Measurements from ENCODE around the gene PHF19.

PHF19 gene

DNA sequence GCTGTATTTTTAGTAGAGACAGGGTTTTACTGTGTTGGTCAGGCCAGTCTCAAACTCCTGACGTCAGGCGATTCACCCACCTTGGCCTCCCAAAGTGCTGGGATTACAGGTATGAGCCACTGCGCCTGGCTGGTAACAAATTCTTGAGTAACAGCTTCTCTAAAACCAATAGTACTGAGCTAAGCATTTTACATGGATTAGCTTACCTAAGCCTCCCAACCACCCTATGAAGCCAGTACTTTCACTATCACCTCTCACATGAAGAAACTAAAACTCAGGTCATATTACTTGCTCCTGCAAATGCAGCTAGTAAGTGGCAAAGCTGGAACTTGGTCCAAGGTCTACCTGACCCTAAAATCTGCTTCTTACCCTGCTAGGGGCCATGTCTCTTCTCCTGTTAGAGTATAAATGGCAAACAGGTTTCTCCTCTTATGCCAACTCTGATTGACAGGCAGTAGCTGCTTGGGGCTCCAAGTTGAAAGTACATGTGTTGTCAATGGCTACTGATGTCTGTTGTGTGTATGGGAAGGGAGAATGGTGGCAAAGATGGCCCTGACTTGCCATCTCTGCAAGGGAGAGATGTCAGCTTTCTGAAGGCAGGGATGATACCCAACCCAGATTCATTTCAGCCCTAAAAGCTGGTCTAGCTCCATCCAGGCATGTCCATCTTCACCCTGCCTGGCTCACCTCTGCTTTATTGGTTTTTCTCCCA, 4.0 kb downstream of the PHF19 start:
- no peak for DNase-seq

DNA sequence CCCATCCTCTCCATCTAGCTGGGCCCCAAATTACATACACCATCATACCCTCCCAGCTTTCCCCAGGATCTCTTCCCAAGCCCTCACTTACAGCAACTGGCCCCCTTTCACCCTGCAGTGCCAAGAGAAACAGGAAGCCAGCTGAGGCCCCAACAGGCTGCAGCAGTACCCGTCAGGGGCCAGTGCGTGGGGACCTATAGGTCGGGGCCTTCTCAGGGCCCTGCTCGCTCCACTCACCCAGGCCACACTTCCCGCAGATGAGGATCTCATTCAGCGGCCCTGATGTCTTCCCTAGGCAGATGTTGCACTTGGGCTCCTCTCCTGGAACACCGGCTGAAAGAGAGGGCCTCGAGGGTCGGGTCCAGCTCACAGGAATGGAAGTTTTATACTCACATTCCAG, 6.8 kb downstream of the PHF19 start:
- DNase-seq, result no peak

DNA sequence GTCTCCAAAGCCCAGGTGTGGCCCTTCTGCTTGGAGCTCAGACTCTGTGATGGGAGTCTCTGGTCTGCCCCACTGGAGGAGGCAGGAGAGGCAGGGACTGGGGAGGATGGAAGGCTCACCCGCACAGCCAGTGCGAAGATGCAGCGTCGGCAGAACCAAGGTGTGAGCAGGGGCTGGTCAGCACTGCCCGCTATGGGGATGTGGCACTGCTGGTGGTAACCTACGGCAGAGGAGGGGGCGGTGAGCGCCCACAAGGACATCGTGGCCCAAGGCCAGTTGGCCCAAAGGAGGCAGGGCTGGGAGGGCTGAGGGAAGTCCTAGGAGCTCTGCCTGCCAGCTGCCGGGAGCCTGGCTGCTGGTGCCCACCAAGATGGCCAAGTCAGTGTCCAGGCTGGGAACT, 7.3 kb downstream of the PHF19 start:
- no peak for DNase-seq

DNA sequence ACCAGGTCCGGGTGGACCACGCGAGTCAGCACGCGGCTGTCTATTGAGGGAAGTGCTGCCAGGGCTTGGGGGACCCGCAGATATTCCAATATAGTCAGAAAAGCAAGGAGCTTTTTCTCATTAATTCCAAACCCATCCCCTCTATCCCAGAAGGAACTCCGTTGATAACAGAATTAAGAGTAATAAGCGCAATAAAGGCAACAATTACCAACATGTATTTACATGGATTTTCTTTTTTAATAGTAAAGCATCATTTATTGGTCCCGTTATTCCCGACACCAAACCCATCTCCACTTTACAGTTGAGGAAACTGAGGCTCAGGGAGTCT, 7.7 kb downstream of the PHF19 start:
- DNase-seq, result no peak

DNA sequence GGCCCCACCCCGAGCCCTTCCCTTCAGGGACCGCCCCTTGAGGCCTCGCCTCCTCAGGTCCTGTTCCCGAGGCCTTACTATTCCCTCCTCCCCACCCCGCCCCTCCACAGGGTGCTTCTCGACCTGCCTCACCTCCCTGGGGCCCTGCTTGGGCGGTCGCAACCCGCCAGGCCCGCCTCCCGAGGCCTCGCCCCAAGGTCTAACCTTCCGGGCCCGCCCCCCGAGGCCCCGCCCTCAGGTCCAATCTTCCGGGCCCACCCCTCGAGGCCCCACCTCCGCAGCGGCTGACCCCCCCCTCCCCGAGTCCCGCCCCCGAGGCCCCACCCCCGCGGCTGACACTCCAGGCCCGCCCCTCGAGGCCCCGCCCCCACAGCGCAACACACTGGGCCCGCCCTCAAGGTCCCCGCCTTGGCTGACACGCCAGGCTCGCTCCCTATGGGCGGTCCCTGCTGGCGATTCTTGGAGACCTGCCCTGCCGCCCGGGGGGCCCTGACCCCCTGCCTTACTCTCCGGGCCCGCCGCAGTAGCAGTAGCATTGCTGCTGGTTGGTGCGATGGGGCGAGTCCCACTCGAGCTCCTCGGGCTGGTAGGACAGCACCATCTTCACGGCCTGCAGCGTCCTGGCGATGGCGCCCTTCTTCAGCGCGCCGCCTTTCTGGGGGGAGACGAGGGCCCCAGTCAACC, 8.2 kb downstream of the PHF19 start:
- DNase-seq, result peak; percentile 97 to 98

DNA sequence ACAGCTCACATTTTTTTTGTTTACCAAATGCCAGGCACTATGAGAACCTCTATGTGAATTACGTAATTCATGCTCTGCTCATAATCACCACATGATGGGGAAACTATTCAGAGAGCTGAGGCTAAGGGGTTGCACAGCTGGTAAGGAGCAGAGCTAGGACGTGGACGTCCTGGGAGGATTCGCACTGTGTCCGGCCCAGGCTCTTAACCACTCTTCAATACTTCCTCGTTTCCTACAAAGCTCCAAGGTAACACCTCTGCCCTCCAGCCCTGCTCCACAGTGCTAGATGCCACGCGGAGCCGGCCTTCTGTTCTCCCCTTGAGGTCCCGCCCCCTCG, 8.7 kb downstream of the PHF19 start:
- no peak for DNase-seq

DNA sequence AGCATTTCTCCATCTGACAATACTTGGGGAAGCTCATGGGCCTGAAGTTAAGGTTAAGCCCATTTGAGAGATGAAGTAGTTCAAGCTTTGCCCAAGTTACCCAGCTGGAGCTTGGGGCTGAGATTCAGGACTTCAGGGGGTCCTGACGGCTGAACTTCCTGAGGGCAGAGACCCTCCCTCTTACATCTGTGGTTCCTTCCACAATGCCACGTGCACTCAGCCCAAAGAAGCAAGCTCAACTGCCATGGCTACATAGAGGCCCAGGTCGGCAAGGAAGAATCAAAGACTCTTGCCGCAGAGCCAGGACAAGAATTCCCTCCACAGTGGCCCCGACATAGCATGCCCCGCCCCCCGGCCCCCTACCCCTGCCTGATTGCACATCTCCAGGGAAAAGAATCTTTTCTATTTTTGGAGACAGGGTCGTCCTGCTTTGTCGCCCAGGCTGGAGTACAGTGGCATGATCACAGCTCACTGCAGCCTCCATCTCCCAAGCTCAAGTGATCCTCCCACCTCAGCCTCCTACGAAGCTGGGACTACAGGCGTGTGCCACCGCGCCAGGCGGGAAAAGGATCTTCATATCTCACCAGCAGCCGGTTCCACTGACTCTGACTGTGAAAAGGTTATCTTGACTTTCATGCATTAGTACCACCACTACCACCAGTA, 9.2 kb downstream of the PHF19 start:
- DNase-seq, result no peak

DNA sequence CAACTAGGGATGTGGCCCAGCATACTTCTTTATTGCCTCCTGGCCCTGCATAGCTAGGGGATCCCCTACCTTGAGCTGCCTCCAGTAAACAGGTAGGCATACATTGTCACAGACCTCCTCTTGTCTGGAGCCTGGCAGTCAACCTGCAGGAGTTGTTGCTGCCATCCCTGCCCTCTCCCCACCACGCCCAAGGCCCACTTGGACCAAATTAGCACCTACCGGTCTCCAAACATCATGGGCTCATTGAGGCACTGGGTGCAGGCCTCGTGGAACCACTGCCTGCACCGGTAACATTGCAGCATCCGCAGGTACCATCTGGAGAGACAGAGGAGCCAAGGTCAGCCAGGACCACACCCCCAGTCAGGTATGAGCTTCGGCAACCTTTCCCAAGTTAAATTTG, 10.3 kb downstream of the PHF19 start:
- DNase-seq, result no peak

DNA sequence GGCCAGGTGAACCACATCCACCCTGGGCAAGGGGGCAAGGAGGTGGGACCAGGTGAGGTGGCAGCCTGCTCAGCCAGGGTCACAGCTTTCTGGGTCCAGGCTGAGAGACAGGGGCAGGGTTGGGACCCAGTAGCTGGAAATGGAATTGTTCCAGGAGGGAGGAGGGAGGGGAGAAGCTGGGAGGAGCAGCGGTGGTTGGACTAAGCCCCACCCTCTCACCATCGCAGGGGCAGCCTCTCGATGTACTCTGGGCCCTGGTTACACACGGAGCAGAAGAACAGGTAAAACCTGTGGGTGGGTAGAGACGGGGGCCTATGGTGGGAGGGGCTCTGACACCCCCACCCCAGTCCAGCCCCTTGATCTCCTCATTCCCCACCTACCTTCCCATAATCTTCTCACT, 11.2 kb downstream of the PHF19 start:
- no peak for DNase-seq

DNA sequence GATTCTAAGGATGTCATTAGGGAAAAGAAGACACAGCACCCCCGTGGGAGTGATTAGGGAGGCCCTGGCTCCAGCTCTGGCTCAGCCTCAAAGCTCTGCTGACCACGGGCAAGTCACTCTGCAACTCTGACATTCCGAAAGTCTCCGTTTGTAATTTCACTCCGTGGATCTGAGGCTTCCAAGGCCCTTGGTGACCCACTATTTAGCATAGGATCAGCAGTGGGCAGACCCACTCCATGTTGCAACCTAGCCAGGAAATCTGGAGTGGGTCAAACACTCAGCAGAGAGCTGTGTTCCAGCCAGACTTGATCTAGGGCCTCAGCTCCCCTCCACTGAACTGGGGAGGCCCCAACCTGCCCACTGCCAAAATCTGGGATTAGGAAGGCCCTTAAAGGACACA, 11.8 kb downstream of the PHF19 start:
- no peak for DNase-seq

DNA sequence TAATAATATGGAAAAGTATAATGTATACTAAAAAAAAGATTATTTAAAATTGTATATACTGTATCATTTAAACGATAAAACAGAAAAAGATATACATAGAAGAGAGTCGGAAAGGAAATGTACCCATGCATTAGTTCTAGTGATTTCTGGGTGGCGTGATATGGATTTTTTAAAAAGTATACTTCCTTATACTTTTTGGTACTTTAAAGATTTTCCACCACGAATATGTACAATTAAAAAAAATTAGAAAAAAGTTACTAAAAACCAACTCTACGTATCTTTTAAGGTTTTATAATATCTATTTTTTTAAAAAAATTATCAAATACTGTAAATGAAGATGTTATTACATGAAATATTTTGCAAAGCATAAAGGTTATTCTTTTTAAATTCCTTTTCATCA, 12.3 kb downstream of the PHF19 start:
- no peak for DNase-seq

DNA sequence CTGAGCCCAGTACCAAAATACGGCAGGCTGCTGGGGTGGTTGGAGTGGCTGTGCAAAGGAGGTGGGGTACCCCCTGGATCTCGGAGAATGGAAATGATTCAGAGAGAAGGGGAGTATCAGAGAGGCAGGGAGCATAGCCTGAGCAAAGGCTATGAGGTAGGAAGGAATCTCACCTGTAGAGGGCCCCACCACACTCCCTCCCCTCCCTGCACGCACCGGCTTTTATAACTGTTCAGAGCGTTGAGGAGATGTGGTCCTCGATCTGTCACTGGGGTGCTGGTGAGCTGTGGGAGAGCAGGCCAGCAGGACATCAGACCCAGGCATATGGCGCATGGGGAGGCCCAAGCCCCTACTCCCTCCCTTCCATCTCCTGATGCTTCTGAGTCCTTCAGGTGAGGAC, 13.2 kb downstream of the PHF19 start:
- no peak for DNase-seq

DNA sequence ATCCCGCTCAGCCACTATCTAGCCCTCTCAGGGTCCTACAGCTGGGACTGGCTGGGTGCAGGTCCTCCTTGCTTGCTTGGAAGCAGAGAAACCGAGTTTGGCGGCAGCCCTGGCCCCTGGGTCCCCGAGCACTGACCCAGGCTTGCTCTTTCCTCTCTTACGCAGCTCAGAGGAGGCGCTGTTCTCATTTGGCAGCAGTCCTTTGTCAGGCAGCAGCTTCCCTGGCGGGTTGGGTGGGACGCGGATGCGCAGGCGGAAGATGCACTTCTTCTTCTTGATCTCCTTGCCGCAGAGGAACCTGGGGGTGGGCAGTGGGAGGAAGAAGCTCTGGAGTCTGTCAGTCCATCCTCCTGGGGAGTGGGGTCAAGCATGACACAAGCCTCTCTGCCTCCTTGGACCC, 14.5 kb downstream of the PHF19 start:
- no peak for DNase-seq

DNA sequence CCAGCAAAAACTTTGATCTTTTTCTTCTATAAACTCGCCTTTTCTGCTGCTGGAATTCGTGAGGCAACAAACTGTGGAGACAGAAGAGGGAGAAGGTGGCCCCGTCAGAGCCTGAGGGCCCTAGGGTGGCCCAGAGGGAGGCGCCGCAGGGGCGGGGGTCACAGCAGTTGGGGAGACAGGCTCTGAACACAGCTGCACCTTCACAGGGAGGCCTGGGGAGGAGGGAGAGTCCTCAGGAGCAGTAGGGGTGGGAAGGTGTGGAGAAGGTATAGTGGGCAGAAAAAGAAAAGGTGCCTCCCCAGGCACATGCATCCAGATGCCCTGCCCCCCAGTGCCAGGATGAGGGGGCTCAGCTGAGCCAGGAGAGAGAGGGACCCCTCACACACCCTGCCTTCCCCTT, 15.1 kb downstream of the PHF19 start:
- no peak for DNase-seq

DNA sequence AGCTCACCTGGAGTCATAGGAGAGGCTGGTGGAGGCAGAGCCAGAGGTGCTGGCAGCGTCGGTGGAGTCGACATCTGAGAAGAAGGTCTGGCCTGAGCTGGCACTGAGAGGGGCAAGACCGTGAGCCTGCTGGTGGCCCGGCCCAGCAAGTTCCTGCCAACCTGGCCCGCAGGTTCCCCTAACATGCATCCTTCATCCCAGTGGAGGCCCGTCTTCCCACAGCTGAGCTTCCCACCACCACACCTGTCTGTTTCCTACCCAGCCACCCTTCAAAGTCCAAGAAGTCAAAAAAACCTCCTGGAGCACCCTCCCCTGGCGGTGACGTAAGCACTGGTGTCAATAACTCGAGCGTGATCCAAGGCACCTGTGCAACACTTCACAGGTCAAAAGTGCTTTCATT, 16.9 kb downstream of the PHF19 start:
- DNase-seq, result no peak

DNA sequence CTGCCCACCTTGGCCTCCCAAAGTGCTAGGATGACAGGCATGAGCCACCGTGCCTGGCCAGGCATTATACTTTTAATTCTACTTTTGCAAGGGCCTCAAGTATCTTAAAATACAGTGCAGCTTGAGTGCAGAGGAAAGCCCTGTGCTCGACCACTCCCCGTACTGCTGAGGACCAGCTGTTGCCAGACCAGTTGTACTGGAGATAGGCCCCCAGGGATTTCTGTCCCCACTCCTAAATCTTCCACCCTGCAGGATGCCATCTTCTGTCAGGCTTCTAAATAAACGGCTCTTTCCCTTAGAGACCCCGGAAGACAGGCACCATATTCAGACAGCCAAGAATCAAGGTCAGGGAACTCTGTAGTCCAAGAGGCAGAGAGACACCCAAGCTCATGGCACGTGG, 17.6 kb downstream of the PHF19 start:
- no peak for DNase-seq

DNA sequence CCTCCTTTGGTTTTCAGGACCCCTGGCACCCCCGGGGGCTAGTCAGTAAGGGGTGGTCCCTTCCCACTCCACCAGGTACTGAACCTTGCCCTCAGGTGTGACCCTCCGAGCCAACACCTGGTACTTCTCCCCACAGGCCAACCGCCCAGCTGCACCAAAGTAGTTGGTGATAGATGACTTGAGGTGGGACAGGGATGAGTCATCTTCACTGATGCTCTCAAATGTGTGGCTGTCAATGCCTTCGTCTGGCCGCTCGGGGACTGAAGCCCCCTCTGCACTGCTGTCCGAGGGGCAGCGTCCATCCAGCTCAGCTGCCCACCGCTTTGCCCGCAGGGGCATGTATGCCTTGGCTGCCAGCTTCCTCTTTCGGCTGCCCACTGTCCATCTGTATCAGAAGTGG, 19.1 kb downstream of the PHF19 start:
- no peak for DNase-seq

DNA sequence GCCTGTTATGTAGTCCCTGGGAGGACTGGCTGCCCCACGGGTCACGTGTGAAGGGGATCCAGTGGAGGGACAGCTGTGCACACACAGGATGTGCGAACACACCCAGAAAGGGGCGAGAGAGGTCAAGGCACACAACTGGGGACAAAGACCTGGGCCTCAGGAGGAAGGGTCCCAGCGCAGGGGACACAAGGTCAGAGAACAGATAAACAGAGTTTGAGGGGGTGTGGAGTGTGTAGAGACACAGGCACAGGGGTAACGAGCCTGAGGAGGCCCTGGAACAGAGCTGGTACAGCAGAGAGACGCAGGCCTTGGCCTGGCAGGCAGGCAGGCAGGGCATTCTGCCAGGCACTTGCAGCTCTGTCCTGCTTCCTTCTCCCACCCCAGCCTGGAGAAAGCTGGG, 19.5 kb downstream of the PHF19 start:
- no peak for DNase-seq

DNA sequence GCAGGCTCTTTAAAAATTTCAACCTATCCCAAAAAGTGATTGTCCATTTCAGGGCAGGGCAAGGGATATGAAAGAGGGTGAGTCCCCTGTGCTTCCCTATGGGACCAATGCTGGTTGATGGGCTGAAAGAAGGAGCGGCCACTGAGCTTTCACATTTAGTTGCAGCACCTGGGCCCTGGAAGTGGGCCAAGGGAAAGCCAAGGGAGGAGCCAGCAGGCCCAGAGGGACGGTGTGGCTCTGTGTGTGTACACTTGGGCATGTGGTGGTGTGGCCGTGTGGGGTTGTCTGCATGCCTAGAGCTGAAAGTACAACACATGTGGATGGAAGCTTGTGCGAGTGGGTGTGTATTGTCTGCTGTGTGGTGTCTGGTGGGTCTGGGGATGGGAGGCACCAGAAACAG, 20.3 kb downstream of the PHF19 start:
- DNase-seq, result no peak

DNA sequence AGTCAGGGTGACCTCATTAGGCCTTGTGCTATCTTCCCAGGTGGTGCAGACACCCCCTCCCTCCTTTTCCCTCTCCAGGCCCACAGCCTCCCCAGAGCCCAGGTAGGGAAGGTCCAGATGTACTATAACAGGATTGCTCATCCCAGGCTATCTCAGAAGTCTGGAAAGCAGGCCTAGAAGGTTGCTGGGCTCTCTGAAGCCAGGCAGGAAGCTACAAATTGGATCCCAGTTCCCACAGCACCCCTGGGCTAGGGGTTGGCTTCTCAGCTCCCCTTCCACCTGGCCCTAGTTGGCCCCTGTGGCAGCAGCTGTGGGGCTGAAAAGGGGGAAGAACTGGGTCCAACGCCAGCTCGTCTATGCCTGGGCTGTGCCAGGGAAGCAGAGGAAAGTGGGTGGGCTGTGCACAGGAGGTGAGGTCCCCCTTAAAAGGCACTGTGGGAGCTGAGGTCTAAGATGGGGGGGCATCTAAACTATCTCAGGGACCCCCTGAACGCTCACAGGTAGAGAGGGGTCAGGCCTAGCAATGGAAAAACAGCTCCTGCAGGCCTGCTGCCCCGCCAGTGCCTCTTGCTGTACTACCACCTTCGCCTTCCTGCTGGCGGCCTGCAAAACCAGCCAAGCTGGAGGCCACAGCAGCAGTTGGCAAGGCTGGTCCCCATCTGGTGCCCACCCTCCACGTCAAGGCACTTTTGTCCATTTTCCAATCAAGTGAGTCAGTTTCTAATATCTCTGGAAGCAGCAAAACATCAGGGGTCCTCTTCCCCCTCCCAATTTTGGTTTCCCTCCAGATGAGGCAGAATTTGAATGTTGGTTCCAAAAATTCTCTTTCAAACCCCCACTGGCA, 20.9 kb downstream of the PHF19 start:
- no peak for DNase-seq

DNA sequence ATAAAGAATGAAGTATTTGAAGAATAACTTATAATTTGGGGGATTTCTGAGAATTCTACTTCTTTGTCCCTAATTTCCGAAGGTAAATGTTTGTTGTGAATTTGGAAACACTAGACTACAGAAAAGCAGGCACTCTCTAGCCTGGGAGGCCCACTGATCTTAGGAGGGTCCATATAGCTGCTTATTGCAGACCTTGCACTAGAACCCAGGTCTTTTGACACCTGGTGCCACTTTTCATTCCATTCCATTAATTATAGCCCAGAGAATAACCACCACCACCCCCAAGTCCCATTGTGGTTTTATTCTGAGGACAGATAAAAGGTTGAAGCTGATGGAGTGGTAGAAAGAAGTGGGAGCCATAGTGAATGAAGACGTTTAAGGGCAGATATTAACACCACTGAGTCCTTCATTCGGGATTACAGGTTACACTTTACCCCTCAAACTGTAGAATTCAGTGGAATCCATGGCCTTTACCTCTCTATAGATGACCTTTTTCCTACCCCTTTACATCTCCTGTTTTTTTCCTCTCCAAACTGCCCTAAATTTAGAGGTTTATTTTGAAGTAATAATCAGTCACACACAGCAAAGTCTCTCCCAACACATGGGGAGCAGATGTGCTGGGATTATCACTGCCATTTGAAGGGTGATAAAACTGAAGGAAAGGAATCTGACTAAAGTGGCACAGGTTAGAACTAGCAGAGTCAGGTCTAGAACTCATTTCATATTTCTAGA, 22.2 kb downstream of the PHF19 start:
- no peak for DNase-seq

DNA sequence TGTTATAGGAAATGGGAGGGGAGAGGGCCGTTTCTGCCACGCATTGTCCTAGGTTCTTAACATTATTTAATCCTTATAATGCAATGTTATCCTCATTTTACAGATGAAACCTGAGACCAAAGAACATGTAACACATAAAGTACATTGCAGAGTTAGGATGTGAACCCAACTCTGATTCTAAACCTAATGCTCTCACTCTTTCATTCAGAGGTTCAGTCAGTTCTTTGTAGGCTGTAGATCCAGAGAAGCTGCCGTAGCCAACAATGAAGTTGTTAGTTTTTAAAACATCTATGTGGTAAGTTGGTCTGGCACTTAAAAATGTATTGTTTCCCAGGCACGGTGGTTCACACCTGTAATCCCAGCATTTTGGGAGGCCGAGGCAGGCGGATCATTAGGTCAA, 23.8 kb downstream of the PHF19 start:
- DNase-seq, result no peak

Data from activated CD4-positive, alpha-beta T cell treated with anti-CD3 and anti-CD28 coated beads, Interleukin-2, amount 50 U/mL, for 48 hours (primary cell).